ENCODE data around the gene E2F7.

DNA sequence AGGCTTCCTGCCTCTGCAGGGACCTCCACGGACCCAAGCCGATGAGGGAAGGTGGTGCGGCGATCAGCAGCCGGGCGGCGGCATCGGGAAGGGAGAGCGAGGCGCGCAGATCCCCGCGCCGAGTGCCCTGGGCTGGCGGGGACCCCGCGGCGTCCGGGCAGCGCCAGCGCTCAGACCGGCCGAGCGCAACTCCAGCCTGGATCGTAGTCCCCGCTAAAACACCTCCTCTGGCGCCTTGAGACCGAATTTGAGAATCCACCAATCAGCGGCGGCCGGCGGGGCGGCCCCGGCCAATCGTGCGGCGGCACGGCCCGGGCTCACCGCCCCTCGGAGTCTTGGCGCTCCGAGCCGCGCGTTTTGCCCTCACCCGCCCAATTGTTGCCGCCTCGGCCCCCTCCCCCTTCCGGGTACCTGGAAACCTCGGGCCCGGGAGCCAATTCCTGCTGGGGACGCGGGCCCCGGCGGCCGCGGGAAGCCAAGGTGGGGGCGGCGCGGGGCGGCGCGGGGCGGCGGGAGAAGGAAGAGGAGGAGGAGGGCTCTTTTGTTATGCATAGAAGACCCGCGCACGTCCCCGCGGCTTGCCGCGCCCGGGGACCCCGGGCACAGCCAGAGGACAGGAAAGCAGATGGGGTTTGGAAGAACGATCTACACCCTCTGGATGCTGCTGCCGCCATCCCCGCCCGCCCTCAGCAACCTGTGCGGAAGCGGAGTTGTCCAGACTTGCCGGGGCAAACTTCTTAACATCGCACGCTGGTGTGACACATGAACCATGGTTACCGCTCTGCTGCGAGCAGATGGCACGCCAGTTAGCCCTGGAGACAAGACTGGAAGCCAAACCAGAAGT, at the start of gene E2F7:
- TF ChIP-seq, protein P1, sequence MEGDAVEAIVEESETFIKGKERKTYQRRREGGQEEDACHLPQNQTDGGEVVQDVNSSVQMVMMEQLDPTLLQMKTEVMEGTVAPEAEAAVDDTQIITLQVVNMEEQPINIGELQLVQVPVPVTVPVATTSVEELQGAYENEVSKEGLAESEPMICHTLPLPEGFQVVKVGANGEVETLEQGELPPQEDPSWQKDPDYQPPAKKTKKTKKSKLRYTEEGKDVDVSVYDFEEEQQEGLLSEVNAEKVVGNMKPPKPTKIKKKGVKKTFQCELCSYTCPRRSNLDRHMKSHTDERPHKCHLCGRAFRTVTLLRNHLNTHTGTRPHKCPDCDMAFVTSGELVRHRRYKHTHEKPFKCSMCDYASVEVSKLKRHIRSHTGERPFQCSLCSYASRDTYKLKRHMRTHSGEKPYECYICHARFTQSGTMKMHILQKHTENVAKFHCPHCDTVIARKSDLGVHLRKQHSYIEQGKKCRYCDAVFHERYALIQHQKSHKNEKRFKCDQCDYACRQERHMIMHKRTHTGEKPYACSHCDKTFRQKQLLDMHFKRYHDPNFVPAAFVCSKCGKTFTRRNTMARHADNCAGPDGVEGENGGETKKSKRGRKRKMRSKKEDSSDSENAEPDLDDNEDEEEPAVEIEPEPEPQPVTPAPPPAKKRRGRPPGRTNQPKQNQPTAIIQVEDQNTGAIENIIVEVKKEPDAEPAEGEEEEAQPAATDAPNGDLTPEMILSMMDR (IDR thresholded peaks at IDR 0.05; ENCODE audit: borderline replicate concordance, extremely low read depth, low read length, poor library complexity, severe bottlenecking): no peak
- TF ChIP-seq EZH2 (IDR thresholded peaks at IDR 0.05; ENCODE audit: borderline replicate concordance, low read depth, low read length, severe bottlenecking): no peak
